ENCODE measurements around the gene SMIM38.

DNA sequence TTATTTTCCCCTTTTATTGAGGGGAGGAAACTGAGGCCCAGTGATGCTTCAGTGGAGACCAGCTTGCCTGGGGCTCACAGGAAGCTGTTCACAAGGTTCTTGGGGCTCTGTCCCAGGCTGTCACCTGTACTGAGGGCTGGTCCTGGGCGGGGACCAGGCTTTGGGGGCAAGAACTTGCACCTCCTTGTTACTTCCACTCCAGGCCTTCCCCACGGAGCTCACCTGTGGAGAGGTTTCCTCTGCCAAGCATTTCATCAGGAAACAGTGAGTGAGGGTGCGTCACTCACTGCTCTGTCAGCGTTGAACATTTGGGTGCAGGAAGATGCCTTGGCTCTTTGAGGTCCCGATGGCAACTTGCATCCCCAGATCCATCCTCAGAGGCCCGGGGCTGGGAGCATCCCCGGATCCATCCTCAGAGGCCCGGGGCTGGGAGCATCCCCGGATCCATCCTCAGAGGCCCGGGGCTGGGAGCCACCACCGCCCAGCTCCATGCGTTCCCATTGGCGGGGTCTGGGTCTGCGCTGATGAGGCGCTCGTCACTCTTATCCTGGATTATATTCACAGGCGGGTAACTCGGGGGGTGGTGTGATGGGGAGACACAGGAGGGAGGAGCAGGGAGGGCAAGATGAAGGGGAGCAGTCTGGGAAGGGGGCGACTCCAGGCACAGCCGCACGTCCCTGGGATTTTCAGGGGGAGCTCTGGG, 1.4 kb upstream of the SMIM38 start:
- TF ChIP-seq, protein P1, sequence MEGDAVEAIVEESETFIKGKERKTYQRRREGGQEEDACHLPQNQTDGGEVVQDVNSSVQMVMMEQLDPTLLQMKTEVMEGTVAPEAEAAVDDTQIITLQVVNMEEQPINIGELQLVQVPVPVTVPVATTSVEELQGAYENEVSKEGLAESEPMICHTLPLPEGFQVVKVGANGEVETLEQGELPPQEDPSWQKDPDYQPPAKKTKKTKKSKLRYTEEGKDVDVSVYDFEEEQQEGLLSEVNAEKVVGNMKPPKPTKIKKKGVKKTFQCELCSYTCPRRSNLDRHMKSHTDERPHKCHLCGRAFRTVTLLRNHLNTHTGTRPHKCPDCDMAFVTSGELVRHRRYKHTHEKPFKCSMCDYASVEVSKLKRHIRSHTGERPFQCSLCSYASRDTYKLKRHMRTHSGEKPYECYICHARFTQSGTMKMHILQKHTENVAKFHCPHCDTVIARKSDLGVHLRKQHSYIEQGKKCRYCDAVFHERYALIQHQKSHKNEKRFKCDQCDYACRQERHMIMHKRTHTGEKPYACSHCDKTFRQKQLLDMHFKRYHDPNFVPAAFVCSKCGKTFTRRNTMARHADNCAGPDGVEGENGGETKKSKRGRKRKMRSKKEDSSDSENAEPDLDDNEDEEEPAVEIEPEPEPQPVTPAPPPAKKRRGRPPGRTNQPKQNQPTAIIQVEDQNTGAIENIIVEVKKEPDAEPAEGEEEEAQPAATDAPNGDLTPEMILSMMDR (IDR thresholded peaks at IDR 0.05 in 2 of 3, conservative IDR thresholded peaks at IDR 0.05 in 1 of 3; ENCODE audit: borderline replicate concordance in 1 of 3, insufficient read depth in 1 of 3, low read depth in 2 of 3, low read length in 2 of 3), result no peak
- TF ChIP-seq EZH2 (IDR thresholded peaks at IDR 0.05), result no peak
- TF ChIP-seq POLR2AphosphoS5 (IDR thresholded peaks at IDR 0.05; ENCODE audit: low read depth, low read length), result no peak
- TF ChIP-seq POLR2A (IDR thresholded peaks at IDR 0.05; ENCODE audit: borderline replicate concordance, extremely low read depth, insufficient read depth, insufficient read length), result no peak
- TF ChIP-seq FOSL1 (IDR thresholded peaks at IDR 0.05; ENCODE audit: low read depth), result no peak
- no peak for TF ChIP-seq JUND (IDR thresholded peaks at IDR 0.05)
- no peak for TF ChIP-seq ZNF274 (IDR thresholded peaks at IDR 0.05; ENCODE audit: low read depth, low read length)
- no peak for TF ChIP-seq SRF (IDR thresholded peaks at IDR 0.05; ENCODE audit: low read depth)
